Stimulated activated CD4-positive, alpha-beta T cell treated with anti-CD3 and anti-CD28 coated beads, Interleukin-1b, Interleukin-23, amount 100 ng/mL, for 24 hours (primary cell): Measurements from ENCODE around the gene ZNF665.
"Not testable (repeated sequence)": the region's sequence is repeated elsewhere in the genome, so short reads cannot be mapped to it uniquely, and the experiment has no call there.

Source experiments
- DNase-seq, 4 experiments: peaks; one replicate each; pipeline ENCODE4 v3.0.0-alpha.2; 2020; ENCODE audit warnings: low read depth in 4 of 4, low spot score in 1 of 4

The ZNF665 gene

DNA sequence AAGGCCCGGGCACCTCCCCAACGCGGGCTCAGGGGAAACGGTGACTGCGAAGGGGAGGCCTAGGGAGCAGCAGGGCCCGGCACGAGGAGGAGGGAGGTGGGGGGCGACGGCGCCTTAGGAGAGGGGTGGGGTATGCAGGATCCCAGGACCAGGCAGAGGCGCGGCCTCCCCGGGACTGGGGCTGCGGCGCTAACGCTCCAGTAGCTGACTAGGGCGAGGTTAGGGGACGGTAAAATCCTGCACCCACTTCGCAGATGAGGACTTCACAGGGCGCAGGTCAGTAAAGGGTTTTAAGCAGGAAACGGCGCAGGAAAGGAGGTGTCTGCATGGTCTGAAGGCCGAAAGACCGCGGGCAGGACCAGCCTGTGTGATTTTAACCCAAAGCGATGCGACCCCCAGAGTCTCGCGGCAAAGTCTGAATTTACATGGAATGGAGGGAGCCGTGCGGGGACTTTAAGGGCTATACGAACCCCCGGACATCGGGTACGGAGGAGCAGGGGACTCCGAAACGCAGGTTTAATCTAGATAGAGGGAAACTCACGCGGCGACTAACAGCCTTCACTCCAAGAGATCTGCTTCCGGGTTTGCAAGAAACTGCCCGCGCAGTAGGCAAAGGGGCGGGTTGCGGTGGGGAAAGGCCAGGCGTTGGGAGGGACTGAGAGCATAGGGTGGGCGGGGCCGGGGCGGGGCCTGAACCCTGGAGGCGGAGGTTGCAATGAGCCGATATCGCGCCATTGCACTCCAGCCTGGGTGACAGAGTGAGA lies at the start of gene ZNF665:
ZNF665 (minus strand) TSS at position 588 of the 764 bp plus-strand sequence. CDS start 10,460 bp downstream, outside the sequence.
- DNase-seq = peak; percentile 40 to 68 (median 52)

DNA sequence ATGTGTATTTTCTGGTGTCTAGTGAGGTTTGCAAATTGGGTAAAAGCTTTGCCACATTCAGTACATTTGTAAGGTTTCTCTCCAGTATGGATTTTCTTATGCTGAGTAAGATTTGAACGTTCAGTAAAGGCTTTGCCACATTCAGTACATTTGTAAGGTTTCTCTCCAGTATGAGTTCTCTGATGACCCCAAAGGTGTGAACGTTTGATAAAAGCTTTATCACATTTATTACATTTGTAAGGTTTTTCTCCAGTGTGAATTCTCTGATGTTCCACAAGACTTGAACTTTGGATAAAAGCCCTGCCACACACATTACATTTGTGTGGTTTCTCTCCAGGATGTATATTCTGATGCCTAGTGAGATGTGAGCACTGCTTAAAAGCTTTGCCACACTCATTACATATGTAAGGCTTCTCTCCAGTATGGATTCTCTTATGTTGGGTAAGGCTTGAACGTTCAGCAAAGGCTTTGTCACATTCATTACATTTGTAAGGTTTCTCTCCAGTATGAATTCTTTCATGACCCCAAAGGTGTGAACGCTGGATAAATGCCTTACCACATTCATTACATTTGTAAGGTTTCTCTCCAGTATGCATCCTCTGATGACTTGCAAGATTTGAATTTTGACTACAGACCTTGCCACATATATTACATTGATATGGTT lies 44.1 kb upstream of the ZNF665 start:
- DNase-seq = no peak

DNA sequence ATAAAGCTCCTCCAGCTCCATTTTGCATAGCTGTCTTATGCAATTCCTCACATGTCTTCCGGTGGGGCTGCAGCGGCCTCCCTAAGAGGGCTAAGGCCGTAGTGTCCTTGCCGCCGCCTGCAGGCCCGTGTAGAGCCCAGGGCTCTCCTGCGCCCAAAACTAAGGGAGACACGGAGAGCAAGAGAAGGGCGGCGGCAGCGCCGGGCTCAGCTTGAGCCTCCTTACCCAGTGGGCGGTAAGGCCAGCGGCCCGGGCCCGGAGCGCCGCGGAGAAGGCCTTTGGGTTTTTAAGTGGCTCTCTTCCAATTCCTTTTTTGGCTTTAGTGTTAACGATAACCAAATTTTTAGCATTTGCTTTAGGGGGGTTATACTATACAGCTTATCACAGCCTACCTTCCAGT lies 31.4 kb upstream of the ZNF665 start:
- no peak for DNase-seq

DNA sequence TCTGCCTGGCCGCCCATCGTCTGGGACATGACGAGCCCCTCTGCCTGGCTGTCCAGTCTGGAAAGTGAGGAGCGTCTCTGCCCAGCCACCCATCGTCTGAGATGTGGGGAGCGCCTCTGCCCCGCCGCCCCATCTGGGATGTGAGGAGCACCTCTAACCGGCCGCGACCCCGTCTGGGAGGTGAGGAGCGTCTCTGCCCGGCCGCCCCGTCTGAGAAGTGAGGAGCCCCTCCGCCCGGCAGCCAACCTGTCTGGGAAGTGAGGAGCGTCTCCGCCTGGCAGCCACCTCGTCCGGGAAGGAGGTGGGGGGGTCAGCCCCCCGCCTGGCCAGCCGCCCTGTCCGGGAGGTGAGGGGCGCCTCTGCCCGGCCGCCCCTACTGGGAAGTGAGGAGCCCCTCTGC lies 29.6 kb upstream of the ZNF665 start:
- not testable (repeated sequence) for DNase-seq

DNA sequence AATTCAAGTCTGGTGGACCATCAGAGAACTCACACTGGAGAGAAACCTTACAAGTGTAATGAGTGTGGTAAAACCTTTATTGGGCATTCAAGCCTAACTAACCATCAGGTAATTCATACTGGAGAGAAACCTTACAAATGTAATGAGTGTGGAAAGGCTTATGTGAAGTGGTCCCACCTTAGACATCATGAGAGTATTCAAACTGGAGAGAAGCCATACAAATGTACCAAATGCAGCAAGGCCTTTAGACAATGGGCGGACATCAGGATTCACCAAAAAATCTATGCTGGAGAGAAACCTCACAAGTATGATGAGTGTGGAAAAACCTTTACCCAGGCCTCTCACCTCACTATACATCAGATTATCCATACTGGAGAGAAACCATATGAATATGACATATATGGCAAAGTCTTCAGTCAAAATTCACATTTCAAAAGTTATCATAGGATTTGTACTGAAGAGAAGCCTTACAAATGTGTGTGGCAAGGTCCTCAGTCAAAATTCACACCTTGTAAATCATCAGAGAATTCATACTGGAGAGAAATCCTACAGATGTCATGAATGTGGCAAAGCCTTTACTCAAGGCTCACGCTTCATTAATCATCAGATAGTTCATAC lies 19.7 kb upstream of the ZNF665 start:
- no peak for DNase-seq

DNA sequence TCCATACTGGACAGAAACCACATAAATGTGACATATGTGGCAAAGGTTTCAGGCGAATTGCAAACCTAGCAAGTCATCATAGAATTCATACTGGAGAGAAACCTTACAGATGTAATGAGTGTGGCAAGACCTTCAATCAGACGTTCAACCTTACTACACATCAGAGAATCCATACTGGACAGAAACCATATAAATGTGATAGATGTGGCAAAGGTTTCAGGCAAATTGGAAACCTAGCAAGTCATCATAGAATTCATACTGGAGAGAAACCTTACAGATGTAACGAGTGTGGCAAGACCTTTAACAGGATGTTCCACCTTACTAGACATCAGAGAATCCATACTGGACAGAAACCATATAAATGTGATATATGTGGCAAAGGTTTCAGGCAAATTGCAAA lies 18.4 kb upstream of the ZNF665 start:
- DNase-seq = not testable (repeated sequence)

DNA sequence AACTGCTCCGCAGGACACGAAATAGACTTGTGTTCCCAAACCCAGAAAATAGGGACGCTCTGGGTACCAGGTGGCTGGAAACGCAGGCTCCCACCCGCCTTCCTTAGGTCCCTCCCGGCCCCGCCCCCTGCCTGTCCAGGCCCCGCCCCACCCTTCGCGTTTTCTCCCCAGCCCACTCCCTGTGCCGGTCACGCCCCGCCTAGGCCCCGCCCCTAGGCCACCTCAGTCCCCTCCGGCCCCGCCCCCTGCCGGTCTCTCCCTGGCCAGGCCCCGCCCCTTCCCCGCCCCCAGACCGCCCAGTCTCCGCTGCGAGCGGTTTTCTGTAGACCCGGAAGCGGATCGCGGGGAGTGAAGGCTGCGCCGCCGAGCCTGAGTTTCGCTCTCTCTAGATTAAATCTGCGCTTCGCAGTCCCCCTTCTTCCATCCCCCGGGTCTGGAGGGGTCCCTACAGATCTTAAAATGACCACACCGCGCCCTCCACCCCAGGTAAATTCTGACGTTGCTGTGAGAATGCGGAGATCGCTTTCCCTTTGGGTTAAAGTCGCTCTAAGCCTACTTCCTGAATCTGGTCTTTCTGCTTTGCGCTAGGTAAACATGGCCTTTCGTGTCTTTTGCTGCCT lies 3.7 kb upstream of the ZNF665 start:
- peak; percentile 95 to 99 (median 98) for DNase-seq

DNA sequence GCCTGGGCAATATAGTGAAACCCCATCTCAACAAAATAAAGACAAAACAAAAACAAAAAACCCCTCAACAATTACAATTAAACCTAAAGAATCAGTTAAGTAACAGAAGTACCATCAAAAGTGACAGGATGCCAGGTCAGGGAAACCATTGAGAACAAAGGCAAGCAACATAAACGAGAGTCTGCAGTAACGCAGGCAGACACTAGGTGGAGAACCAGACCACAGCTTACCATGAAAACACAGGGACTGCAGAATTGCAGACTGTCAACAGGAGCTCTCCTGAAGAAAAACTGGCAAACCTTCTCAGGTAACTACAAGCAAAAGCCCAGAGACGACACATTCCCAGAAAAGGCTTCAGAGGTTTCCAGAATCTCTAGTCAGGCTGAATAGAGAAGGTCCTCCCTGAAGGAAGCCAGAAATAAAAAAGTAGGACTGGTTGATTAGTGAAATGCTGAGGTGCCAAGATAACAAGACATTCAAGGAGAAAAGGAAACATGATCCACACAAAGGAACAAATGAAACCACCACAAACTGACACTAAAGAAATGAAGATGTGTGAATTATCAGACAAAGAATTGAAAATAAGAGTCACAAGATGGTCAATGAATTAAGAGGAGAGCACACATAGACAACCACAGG lies 2.2 kb upstream of the ZNF665 start:
- peak; percentile 33 to 49 (median 46) for DNase-seq

DNA sequence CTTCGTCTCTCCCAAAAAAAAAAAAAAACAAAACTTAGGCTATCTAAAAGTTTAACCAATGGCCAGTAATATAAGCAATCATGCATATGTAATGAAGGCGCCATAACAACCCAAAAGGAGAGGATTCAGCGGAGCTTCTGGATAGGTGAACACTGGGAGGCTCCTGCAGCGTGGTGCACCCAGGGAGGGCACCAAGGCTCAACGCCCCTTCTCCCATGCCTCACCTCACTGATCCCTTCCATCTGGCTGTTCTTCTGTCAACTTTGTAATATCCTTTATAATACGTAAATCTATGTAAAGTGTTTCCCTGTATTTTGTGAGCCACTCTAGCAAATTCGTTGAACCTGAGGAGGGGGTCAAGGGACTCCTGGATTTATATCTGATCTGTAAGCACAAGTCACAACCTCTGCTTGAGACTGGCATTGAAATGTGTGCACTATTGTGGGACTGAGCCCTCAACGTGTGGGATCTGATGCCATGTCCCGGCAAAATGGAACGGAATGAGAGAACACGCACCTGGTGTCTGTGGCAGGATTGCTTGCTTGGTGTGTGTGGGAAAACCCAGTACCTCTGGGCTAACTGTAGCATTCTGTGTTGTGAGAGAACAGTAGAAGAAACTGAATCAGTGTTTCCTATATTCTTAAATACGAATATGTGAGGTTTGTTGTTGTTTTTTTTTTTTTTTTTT lies 521 bp upstream of the ZNF665 start:
- DNase-seq = no peak

DNA sequence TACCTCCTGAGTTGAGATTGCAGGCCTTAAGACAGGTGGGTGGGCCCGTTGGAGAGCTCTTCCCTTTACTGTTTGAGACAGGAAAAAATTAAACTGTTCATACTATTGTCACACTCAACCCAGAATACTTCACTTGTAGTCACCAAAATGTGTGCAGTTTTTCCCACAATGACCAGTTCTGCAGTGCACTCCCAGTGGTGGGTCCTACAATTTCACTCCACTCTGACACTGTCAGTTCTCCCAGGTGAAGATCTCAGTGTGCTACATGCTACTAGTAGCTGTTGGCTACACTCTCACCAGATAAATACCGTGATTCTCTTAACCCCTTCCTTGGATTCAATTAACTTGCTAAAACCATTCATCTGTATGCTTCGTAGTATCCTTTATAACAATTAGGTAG lies 2.9 kb downstream of the ZNF665 start:
- DNase-seq = no peak

DNA sequence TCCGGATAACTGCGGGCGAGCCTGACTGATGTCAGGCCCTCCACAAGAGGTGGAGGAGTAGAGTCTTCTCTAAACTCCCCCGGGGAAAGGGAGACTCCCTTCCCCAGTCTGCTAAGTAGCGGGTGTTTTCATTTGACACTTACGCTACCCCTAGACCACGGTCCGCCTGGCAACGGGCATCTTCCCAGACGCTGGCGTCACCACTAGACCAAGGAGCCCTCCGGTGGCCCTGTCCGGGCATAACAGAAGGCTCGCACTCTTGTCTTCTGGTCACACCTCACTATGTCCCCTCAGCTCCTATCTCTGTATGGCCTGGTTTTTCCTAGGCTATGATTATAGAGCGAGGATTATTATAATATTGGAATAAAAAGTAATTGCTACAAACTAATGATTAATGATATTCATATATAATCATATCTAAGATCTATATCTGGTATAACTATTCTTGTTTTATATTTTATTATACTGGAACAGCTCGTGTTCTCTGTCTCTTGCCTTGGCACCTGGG lies 3.4 kb downstream of the ZNF665 start:
- not testable (repeated sequence) for DNase-seq

DNA sequence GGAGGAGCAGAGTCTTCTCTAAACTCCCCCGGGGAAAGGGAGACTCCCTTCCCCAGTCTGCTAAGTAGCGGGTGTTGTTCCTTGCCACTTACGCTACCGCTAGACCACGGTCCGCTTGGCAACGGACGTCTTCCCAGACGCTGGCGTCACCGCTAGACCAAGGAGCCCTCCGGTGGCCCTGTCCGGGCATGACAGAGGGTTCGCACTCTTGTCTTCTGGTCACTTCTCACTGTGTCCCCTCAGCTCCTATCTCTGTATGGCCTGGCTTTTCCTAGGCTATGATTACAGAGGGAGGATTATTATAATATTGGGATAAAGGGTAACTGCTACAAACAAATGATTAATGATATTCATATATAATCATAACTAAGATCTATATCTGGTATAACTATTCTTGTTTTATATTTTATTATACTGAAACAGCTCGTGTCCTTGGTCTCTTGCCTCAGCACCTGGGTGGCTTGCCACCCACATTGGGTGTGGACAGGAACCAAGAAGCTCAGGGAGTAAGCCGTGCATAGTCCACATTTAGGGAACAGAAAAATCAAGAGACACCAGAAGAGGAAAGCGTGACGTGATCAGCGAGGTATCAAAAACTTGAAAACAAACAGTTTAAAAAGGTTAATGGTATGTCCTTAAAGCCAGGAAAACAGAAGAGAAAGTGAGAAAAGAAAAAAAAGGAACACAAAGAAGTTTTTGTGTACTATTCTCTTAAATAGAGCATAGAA lies 7.8 kb downstream of the ZNF665 start:
- DNase-seq = not testable (repeated sequence)

DNA sequence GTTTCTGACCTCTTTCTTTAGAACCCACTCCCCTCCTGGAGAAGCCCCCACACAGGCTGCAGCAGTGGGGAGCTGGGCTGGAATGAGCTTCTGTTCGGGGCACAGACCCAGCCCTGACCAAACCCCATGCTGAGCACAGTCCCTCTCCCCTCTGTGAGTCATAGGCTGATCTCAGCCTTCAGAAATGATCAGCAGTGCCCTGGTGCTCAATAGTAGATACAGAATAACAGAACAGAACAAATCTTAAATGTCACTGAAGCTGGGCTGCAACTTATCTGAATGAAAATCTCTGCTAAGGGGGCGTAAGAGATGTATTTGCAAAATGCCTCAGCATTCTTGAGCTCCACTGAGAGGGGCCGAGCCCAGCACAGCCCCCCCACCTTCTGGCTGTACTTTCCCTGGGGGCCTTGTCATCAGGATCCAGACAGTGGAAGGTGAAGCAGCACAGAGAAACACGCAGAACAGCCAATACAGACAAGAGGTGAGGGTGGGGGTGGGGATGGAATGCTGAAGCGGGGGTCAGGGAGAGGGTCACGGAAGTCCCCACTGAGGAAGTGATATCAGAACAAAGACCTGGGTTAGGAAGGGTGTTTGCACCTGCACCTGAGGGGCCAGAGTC lies 9.9 kb downstream of the ZNF665 start:
- DNase-seq = no peak

DNA sequence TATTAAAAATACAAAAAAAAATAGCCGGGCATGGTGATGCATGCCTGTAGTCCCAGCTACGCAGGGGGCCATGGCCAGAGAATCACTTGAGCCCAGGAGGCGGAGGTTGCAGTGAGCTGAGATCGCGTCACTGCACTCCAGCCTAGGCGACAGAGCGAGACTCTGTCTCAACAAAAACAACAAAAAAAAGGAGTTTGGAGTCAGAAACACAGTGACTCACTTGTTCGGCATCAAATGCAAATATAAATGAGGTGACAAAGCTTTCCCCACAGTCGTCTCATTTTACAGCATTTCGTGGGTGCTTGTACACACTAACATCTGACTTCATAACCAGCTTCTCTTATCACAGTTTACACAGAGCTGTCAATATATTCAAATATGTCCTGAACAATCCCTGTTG lies 11.0 kb downstream of the ZNF665 start:
- DNase-seq = no peak

DNA sequence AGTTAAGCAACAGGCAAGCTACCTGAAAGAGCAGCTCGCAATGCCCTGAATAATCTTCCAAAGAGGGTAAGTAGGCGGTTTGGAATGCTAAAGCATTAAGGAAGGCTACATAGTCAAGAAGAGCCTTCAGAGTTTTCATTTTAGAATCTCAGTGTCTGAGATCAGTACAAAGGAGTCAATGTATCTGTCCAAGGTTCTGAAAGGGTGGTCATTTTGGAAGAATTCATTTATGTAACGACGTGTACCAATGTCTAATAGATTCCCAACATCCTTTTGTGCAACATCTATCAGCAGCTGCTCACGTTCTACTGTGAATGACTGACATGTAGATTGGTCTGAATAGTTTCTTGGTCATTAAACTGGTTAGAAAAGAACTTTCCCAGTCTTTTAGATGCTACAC lies 15.2 kb downstream of the ZNF665 start:
- no peak for DNase-seq

DNA sequence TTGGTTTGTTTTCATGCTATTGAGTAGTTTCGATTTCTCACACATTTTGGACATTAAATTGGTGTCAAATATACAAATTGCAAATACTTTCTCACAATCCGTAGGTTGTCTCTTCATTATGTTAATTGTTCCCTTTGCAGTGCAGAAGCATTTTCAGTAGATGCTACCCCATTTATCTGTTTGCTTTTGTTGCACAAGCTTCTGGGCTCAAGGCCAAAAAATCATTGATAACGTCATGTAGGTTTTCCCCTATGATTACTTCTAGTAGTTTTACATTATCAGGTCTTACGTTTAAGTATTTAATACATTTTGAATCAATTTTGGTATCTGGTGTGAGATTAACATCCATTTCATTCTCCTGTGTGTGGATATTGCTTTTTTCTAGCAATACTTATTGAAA lies 20.3 kb downstream of the ZNF665 start:
- no peak for DNase-seq

DNA sequence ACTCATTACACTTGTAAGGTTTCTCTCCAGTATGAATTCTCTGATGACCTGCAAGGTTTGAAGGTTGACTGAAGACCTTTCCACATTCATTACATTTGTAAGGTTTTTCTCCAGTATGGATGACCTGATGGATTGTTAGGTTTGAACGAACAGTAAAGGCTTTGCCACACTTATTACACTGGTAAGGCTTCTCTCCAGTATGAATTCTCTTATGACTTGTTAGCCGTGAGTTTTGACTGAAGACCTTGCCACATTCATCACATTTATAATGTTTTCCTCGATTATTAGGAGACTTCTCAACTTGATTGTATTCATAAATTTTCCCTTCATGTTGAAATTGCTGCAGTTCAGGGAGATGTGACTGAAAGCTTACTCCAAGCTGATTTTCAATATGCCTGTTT lies 27.5 kb downstream of the ZNF665 start:
- DNase-seq = no peak

DNA sequence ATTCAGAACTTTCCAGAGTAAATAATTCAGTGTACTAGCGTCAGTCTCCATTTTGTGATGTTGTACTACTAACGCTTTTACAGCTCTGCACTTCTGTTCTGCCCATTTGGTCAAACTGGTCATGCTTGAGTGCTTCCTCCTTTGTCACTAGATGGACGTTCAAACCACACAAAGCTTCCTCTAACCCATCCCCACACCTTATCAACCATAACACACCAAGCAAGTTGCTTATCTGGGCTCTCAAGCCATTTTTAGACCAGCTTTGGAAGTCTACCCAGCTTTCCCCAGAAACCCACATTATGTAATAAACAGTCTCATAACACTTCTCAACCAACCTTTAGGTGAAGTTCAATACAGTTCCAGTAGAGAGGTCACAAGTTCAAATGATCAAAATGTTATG lies 32.0 kb downstream of the ZNF665 start:
- DNase-seq = no peak

DNA sequence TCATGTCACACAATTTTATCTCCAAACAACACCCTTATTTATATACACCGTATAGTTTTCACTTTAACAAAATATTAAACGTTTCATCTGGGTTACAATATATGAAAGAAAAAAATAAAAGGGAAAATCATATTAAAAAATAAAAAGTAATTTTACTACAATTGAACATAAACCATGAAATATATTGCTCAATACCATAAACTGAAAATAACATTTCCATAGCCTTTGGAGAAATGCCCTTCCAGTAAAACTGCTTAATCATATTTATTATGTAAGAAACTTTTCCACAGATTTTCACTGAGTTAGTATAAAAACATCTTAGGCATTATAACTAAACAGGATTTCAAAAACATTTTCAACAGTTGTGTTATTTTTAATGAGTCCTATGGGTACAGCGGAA lies 32.8 kb downstream of the ZNF665 start:
- no peak for DNase-seq
